GM23338 (cell line): ENCODE results near the gene DTX4. TPM values are rescaled to one million over a fixed set of nuclear protein-coding genes. Genes with fewer than 3 reads are reported as not detected.

Experiments used
- ATAC-seq: fragments of 200-7000 bp; cut with Tn5 transposase; 3 replicates; pipeline ENCODE4 v1.9.1; 2020
- DNase-seq: peaks from one replicate; pipeline ENCODE4 v3.0.0-alpha.2; 2015; ENCODE audit warnings: low spot score
- H2AFZ ChIP-seq: fragments of 200-600 bp; sonication (generic); 2 replicates; pipeline ENCODE4 v1.8.0; 2016; ENCODE audit warnings: antibody characterized with exemption, mild to moderate bottlenecking, moderate library complexity
- H3F3A ChIP-seq: fragments of 200-600 bp; sonication (generic); replicated peaks from 2 replicates; pipeline ENCODE4 v1.8.0; 2017; ENCODE audit warnings: antibody characterized with exemption, mixed run types, low read depth
- H3K27ac ChIP-seq: fragments of 200-600 bp; sonication (generic); 2 replicates; pipeline ENCODE4 v1.6.1; 2016; ENCODE audit warnings: low read depth
- H3K27me3 ChIP-seq: fragments of 200-600 bp; sonication (generic); 2 replicates; pipeline ENCODE4 v1.8.0; 2016; ENCODE audit warnings: mild to moderate bottlenecking, mixed run types, moderate library complexity; ENCODE audit not compliant: insufficient read depth
- H3K36me3 ChIP-seq: fragments of 200-600 bp; sonication (generic); 2 replicates; pipeline ENCODE4 v1.8.0; 2016; ENCODE audit warnings: mild to moderate bottlenecking; ENCODE audit not compliant: insufficient read depth
- H3K4me1 ChIP-seq: fragments of 200-600 bp; sonication (generic); 2 replicates; pipeline ENCODE4 v1.8.0; 2016; ENCODE audit warnings: mild to moderate bottlenecking, moderate library complexity; ENCODE audit not compliant: insufficient read depth
- H3K4me2 ChIP-seq: fragments of 200-600 bp; sonication (generic); 2 replicates; pipeline ENCODE4 v1.7.1; 2017; ENCODE audit warnings: mixed run types
- H3K4me3 ChIP-seq: fragments of 200-600 bp; sonication (generic); 2 replicates; pipeline ENCODE4 v1.6.1; 2016; ENCODE audit warnings: mixed run types
- H3K79me2 ChIP-seq: fragments of 200-600 bp; sonication (generic); replicated peaks from 2 replicates; pipeline ENCODE4 v1.8.0; 2017; ENCODE audit warnings: mild to moderate bottlenecking; ENCODE audit not compliant: insufficient read depth
- H3K9me2 ChIP-seq: fragments of 200-600 bp; sonication (generic); 2 replicates; pipeline ENCODE4 v1.8.0; 2017; ENCODE audit not compliant: insufficient read depth
- H4K20me1 ChIP-seq: fragments of 200-600 bp; sonication (generic); replicated peaks from 2 replicates; pipeline ENCODE4 v1.8.0; 2017; ENCODE audit warnings: mild to moderate bottlenecking; ENCODE audit not compliant: insufficient read depth
- H3K27ac Mint-ChIP-seq: 2 replicates; pipeline ENCODE4 v1.8.0; 2020; ENCODE audit warnings: inconsistent platforms, mild to moderate bottlenecking, moderate library complexity, mixed read lengths
- H3K27me3 Mint-ChIP-seq: 3 replicates; pipeline ENCODE4 v1.8.0; 2022; ENCODE audit warnings: low read depth, mild to moderate bottlenecking, moderate library complexity, mixed read lengths, inconsistent platforms; ENCODE audit not compliant: insufficient read depth, poor library complexity
- H3K36me3 Mint-ChIP-seq: 3 replicates; pipeline ENCODE4 v1.8.0; 2021; ENCODE audit warnings: low read depth, mild to moderate bottlenecking, inconsistent platforms, moderate library complexity, mixed read lengths
- H3K4me1 Mint-ChIP-seq: 3 replicates; pipeline ENCODE4 v1.8.0; 2020; ENCODE audit warnings: mild to moderate bottlenecking, inconsistent platforms, mixed read lengths
- H3K4me3 Mint-ChIP-seq: 3 replicates; pipeline ENCODE4 v1.8.0; 2021; ENCODE audit warnings: moderate library complexity, mild to moderate bottlenecking, inconsistent platforms, mixed read lengths
- H3K9me3 Mint-ChIP-seq: 3 replicates; pipeline ENCODE4 v1.8.0; 2020; ENCODE audit warnings: moderate library complexity, mild to moderate bottlenecking, inconsistent platforms, mixed read lengths
- CREB1 ChIP-seq: fragments of 250-450 bp; sonication (Bioruptor Pico); IDR thresholded peaks from 2 replicates; pipeline ENCODE4 v1.5.0; 2020; ENCODE audit warnings: low read depth, mild to moderate bottlenecking, moderate library complexity
- EZH2 ChIP-seq: fragments of 200-600 bp; sonication (generic); IDR thresholded peaks from one replicate; pipeline ENCODE4 v1.8.0; 2017; ENCODE audit warnings: antibody characterized with exemption, mild to moderate bottlenecking, low read depth; ENCODE audit not compliant: unreplicated experiment
- STAT1 ChIP-seq: IDR thresholded peaks from one replicate; pipeline ENCODE4 v1.6.1; 2016; ENCODE audit warnings: antibody characterized with exemption; ENCODE audit not compliant: unreplicated experiment
- ZNF331 ChIP-seq: fragments of 250-450 bp; sonication (Bioruptor Pico); IDR thresholded peaks from 2 replicates; pipeline ENCODE4 v1.5.0; 2020; ENCODE audit warnings: low read depth, mild to moderate bottlenecking, moderate library complexity
- polyA plus RNA-seq: library from polyadenylated mRNA; unstranded; fragments of >200 nt; fragmentation: Nextera tagmentation; extraction: Ambion mirVana; gene quantifications from 2 replicates; pipeline ENCODE4 v1.2.1, GENCODE V29; 2016
- total RNA-seq: library from RNA; depleted of rRNA; stranded (reverse); fragments of >200 nt; shearing (Covaris generic); gene quantifications from 2 replicates; pipeline ENCODE4 v1.2.3, GENCODE V29; 2014
- TF ChIP-seq, protein P1 (sequence below): fragments of 250-450 bp; sonication (Bioruptor Pico); IDR thresholded peaks from 2 replicates; pipeline ENCODE4 v1.5.0; 2020; ENCODE audit warnings: mild to moderate bottlenecking, moderate library complexity
- TF ChIP-seq, protein P2 (sequence below): IDR thresholded peaks from 2 replicates; pipeline ENCODE4 v1.6.1; 2016; ENCODE audit warnings: antibody characterized with exemption
- TF ChIP-seq, protein P3 (sequence below), 2 experiments: fragments of 200-600 bp in 1 of 2; sonication (generic) in 1 of 2; conservative IDR thresholded peaks; 2 replicates each; pipeline versions ENCODE4 v1.5.1 to v1.6.1; 2016 to 2017; ENCODE audit warnings: antibody characterized with exemption in 2 of 2, low read depth in 2 of 2, mild to moderate bottlenecking in 2 of 2, moderate library complexity in 1 of 2

DTX4 gene
- total and polyA plus RNA-seq, 2 experiments from 2014 or later = 4.2 to 14.7 TPM

DNA sequence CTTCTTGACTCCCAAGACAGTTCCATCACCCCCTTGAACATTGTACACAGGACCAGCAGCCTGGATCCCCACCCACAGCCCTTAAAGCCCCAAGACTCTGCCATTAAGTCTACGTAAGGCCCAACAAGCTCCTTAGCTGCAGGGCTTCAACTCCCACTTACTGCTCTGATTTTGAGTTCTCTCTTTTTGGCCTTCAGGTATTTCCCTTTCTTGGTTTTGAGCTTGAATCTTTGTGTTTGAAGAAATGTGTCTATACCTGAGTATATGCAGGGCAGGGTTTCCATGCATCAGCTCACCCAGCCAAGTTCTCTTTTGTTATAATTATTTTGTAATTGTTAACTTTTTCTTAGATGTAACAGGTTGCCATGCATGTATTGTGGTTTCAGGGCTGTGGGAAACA is 51.2 kb downstream of the DTX4 start:
- DNase-seq = no peak
- ATAC-seq = no peak
- H3K36me3 ChIP-seq = no peaks in the 10 kb centered on the region
- no peak overlapping the region for H2AFZ ChIP-seq
- H3K4me3 Mint-ChIP-seq = no peak overlapping the region
- H3K4me1 Mint-ChIP-seq = no peaks in the 10 kb centered on the region; the same call in 2 of the 3 replicates
- peaks cover 3% of the 10 kb centered on the region for H3K27me3 Mint-ChIP-seq
- no peak overlapping the region for H3K4me3 ChIP-seq
- no peaks in the 10 kb centered on the region for H3K36me3 Mint-ChIP-seq
- no peaks in the 10 kb centered on the region for H3K27me3 ChIP-seq
- no peaks in the 10 kb centered on the region for H3F3A ChIP-seq
- no peaks in the 10 kb centered on the region for H3K4me1 ChIP-seq
- H3K27ac ChIP-seq = no peak overlapping the region
- H3K79me2 ChIP-seq = no peaks in the 10 kb centered on the region
- no peak overlapping the region for H3K27ac Mint-ChIP-seq
- H4K20me1 ChIP-seq = no peaks in the 10 kb centered on the region
- H3K9me3 Mint-ChIP-seq = no peaks in the 10 kb centered on the region
- H3K4me2 ChIP-seq = no peak overlapping the region
- TF ChIP-seq, protein P1, sequence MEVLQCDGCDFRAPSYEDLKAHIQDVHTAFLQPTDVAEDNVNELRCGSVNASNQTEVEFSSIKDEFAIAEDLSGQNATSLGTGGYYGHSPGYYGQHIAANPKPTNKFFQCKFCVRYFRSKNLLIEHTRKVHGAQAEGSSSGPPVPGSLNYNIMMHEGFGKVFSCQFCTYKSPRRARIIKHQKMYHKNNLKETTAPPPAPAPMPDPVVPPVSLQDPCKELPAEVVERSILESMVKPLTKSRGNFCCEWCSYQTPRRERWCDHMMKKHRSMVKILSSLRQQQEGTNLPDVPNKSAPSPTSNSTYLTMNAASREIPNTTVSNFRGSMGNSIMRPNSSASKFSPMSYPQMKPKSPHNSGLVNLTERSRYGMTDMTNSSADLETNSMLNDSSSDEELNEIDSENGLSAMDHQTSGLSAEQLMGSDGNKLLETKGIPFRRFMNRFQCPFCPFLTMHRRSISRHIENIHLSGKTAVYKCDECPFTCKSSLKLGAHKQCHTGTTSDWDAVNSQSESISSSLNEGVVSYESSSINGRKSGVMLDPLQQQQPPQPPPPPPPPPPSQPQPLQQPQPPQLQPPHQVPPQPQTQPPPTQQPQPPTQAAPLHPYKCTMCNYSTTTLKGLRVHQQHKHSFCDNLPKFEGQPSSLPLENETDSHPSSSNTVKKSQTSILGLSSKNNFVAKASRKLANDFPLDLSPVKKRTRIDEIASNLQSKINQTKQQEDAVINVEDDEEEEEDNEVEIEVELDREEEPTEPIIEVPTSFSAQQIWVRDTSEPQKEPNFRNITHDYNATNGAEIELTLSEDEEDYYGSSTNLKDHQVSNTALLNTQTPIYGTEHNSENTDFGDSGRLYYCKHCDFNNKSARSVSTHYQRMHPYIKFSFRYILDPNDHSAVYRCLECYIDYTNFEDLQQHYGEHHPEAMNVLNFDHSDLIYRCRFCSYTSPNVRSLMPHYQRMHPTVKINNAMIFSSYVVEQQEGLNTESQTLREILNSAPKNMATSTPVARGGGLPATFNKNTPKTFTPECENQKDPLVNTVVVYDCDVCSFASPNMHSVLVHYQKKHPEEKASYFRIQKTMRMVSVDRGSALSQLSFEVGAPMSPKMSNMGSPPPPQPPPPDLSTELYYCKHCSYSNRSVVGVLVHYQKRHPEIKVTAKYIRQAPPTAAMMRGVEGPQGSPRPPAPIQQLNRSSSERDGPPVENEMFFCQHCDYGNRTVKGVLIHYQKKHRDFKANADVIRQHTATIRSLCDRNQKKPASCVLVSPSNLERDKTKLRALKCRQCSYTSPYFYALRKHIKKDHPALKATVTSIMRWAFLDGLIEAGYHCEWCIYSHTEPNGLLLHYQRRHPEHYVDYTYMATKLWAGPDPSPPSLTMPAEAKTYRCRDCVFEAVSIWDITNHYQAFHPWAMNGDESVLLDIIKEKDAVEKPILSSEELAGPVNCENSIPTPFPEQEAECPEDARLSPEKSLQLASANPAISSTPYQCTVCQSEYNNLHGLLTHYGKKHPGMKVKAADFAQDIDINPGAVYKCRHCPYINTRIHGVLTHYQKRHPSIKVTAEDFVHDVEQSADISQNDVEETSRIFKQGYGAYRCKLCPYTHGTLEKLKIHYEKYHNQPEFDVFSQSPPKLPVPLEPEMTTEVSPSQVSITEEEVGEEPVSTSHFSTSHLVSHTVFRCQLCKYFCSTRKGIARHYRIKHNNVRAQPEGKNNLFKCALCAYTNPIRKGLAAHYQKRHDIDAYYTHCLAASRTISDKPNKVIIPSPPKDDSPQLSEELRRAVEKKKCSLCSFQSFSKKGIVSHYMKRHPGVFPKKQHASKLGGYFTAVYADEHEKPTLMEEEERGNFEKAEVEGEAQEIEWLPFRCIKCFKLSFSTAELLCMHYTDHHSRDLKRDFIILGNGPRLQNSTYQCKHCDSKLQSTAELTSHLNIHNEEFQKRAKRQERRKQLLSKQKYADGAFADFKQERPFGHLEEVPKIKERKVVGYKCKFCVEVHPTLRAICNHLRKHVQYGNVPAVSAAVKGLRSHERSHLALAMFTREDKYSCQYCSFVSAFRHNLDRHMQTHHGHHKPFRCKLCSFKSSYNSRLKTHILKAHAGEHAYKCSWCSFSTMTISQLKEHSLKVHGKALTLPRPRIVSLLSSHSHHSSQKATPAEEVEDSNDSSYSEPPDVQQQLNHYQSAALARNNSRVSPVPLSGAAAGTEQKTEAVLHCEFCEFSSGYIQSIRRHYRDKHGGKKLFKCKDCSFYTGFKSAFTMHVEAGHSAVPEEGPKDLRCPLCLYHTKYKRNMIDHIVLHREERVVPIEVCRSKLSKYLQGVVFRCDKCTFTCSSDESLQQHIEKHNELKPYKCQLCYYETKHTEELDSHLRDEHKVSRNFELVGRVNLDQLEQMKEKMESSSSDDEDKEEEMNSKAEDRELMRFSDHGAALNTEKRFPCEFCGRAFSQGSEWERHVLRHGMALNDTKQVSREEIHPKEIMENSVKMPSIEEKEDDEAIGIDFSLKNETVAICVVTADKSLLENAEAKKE (CRISPR knock-in tag) = no peak
- TF ChIP-seq, protein P2, sequence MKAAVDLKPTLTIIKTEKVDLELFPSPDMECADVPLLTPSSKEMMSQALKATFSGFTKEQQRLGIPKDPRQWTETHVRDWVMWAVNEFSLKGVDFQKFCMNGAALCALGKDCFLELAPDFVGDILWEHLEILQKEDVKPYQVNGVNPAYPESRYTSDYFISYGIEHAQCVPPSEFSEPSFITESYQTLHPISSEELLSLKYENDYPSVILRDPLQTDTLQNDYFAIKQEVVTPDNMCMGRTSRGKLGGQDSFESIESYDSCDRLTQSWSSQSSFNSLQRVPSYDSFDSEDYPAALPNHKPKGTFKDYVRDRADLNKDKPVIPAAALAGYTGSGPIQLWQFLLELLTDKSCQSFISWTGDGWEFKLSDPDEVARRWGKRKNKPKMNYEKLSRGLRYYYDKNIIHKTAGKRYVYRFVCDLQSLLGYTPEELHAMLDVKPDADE = no peak
- H3K9me2 ChIP-seq = peaks cover 14% of the 10 kb centered on the region; the same call in 1 of the 2 replicates

DNA sequence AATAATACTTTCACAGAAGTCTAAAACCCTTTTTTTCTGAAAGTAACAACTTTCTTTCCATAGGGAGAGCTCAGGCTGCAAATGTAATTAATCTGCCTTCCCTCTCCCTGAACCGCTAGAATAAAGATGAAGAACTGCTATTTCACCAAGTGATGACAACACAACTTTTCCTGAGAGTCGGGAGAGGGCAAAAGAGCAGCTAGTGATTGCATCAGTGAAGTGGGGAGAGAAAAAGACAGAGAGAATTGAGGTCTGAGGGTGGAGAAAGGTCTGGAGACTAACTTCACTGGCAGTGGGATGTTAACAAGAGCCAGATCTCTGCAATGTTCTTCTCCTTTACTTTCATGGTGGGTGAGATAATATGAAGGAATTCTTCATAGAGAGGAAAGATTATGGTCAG is 51.7 kb downstream of the DTX4 start:
- DNase-seq (no peak), ATAC-seq (no peak)
- Histone ChIP-seq H4K20me1 (no peaks in the 10 kb centered on the region), H3K4me2 (no peak overlapping the region), H3K4me3 (no peak overlapping the region), H3K9me2 (peaks cover 10% of the 10 kb centered on the region; the same call in 1 of the 2 replicates), H3F3A (no peaks in the 10 kb centered on the region), H3K79me2 (no peaks in the 10 kb centered on the region), H3K36me3 (no peaks in the 10 kb centered on the region), H2AFZ (no peak overlapping the region), H3K27ac (no peak overlapping the region), H3K4me1 (no peaks in the 10 kb centered on the region), H3K27me3 (no peaks in the 10 kb centered on the region)
- H3K36me3 Mint-ChIP-seq = no peaks in the 10 kb centered on the region
- no peaks in the 10 kb centered on the region; the same call in 2 of the 3 replicates for H3K4me1 Mint-ChIP-seq
- no peaks in the 10 kb centered on the region for H3K9me3 Mint-ChIP-seq
- H3K4me3 Mint-ChIP-seq = no peak overlapping the region
- peaks cover 3% of the 10 kb centered on the region for H3K27me3 Mint-ChIP-seq
- H3K27ac Mint-ChIP-seq = no peak overlapping the region
- TF ChIP-seq ZNF331 (CRISPR knock-in tag) (no peak), STAT1 (no peak), CREB1 (CRISPR knock-in tag) (no peak), EZH2 (no peak)
- TF ChIP-seq, protein P2 = no peak
- TF ChIP-seq, protein P3, sequence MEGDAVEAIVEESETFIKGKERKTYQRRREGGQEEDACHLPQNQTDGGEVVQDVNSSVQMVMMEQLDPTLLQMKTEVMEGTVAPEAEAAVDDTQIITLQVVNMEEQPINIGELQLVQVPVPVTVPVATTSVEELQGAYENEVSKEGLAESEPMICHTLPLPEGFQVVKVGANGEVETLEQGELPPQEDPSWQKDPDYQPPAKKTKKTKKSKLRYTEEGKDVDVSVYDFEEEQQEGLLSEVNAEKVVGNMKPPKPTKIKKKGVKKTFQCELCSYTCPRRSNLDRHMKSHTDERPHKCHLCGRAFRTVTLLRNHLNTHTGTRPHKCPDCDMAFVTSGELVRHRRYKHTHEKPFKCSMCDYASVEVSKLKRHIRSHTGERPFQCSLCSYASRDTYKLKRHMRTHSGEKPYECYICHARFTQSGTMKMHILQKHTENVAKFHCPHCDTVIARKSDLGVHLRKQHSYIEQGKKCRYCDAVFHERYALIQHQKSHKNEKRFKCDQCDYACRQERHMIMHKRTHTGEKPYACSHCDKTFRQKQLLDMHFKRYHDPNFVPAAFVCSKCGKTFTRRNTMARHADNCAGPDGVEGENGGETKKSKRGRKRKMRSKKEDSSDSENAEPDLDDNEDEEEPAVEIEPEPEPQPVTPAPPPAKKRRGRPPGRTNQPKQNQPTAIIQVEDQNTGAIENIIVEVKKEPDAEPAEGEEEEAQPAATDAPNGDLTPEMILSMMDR (conservative IDR thresholded peaks at IDR 0.05; ENCODE audit: low read depth in 2 of 2) = no peak
